Right lobe of liver (tissue), 6 donors: ENCODE data around the gene KIF5C. TPM values are rescaled to one million over a fixed set of nuclear protein-coding genes. Genes with fewer than 3 reads are reported as not detected.

Experiments
- ATAC-seq, 4 donors: fragments of 200-7000 bp; cut with Tn5 transposase; one replicate each; pipeline ENCODE4 v1.9.1; 2020; ENCODE audit warnings: mild to moderate bottlenecking in 4 of 4, moderate library complexity in 4 of 4
- DNase-seq, 3 donors: peaks; one replicate each; pipeline ENCODE4 v3.0.0-alpha.2; 2020
- H3K27ac ChIP-seq, 3 donors: fragments of 200-600 bp; one replicate each; pipeline ENCODE4 v1.8.0; 2022
- H3K27me3 ChIP-seq, 2 donors: fragments of 200-600 bp; one replicate each; pipeline ENCODE4 v1.8.0; 2022
- H3K36me3 ChIP-seq, 4 donors: fragments of 200-600 bp; sonication (generic) in 1 of 4; one replicate each; pipeline versions ENCODE4 v1.5.1 to v1.8.0; 2017 to 2022; ENCODE audit warnings: control low read depth in 1 of 4
- H3K4me1 ChIP-seq, 4 donors: fragments of 200-600 bp; sonication (generic) in 1 of 4; one replicate each; pipeline versions ENCODE4 v1.5.1 to v1.8.0; 2017 to 2022; ENCODE audit warnings: control low read depth in 1 of 4
- H3K4me3 ChIP-seq, 3 donors: fragments of 200-600 bp; one replicate each; pipeline ENCODE4 v1.8.0; 2022
- H3K9me3 ChIP-seq, 4 donors: fragments of 200-600 bp; sonication (generic) in 1 of 4; one replicate each; pipeline versions ENCODE4 v1.5.1 to v1.8.0; 2017 to 2022; ENCODE audit warnings: control low read depth in 1 of 4
- POLR2A ChIP-seq: fragments of 450-650 bp; IDR thresholded peaks from one replicate; pipeline ENCODE4 v1.6.1; 2017; ENCODE audit warnings: antibody characterized with exemption, mild to moderate bottlenecking
- whole genome bisulfite sequencing: methylation state at CpG from one replicate; pipeline ENCODE4 v1.1.6; 2018; ENCODE audit warnings: low coverage, low lambda C conversion rate; ENCODE audit not compliant: insufficient coverage; ENCODE audit errors: missing lambda C conversion rate; 5-methylcytosine and 5-hydroxymethylcytosine counted together
- intact Hi-C, 2 donors: fragments of 100-400 bp; cut with DNase I; formaldehyde crosslinking; loops; one replicate each; pipeline versions ENCODE4 v1.11.2 to v1.14.1; 2022
- total RNA-seq, 6 experiments: library from RNA; depleted of rRNA in 2 of 6; stranded (reverse); fragments of >200 nt in 2 of 6; fragmentation: NEBNext Ultra II Directional in 3 of 6; extraction: Animal tissue kit (Norgen Biotek cat#: 25700) in 3 of 6; gene quantifications; one replicate each; pipeline versions ENCODE4 v1.1.0 to v1.2.4, GENCODE V29; 2016 to 2023
- TF ChIP-seq, protein P1 (sequence below), 4 donors: fragments of 200-600 bp in 3 of 4; fragments of 450-650 bp in 1 of 4; IDR thresholded peaks; one replicate each; pipeline versions ENCODE4 v1.5.1 to v1.8.0; 2016 to 2022; ENCODE audit warnings: antibody characterized with exemption in 4 of 4, mild to moderate bottlenecking in 2 of 4
- donor health status: DM: no; HTN: yes; CAD: no.
- donor health status: DM: no; HTN: no; CAD: no.
- donor health status: DM: no; HTN: no; CAD: no.
- donor health status: DM: no; HTN: yes; CAD: no.
- donor health status: DM: no; HTN: yes; CAD: no.

KIF5C gene
- total RNA-seq, 6 experiments from 2014 or later: 0.07 to 1.1 (median 0.34) TPM

DNA sequence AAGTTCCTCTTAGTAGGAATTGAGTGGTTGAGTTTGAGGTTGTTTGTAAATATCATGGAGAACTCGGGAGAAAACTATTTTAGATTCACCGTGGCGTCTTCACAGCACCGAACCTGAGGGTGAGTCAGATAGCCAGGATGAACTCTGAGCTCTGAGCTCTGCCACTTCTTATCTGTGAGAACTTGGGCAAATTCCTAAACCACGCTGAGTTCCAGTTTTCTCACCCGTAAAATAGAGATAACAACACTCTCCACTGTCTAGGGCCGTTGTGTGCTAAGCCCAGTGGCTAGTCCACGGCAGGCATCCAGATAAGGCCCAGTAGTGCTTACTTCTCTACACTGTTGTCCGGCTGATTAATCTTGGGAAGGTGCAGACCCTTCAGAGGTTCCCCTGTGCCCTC, 7.0 kb downstream of the KIF5C start:
- Histone ChIP-seq H3K9me3 (no peaks in the 10 kb centered on the region), H3K4me3 (no peak overlapping the region), H3K27ac (no peak overlapping the region), H3K4me1 (peaks cover 0 to under 1% (median 0%) of the 10 kb centered on the region in 4 donors), H3K27me3 (no peaks in the 10 kb centered on the region), H3K36me3 (no peaks in the 10 kb centered on the region)
- 44% methylated on average over 6 of the region's 9 CpGs for WGBS
- no peak for DNase-seq
- TF ChIP-seq, protein P1, sequence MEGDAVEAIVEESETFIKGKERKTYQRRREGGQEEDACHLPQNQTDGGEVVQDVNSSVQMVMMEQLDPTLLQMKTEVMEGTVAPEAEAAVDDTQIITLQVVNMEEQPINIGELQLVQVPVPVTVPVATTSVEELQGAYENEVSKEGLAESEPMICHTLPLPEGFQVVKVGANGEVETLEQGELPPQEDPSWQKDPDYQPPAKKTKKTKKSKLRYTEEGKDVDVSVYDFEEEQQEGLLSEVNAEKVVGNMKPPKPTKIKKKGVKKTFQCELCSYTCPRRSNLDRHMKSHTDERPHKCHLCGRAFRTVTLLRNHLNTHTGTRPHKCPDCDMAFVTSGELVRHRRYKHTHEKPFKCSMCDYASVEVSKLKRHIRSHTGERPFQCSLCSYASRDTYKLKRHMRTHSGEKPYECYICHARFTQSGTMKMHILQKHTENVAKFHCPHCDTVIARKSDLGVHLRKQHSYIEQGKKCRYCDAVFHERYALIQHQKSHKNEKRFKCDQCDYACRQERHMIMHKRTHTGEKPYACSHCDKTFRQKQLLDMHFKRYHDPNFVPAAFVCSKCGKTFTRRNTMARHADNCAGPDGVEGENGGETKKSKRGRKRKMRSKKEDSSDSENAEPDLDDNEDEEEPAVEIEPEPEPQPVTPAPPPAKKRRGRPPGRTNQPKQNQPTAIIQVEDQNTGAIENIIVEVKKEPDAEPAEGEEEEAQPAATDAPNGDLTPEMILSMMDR (IDR thresholded peaks at IDR 0.05): no peak
- TF ChIP-seq POLR2A: no peak
- ATAC-seq: no peak
- intact Hi-C loops: no loop called here

DNA sequence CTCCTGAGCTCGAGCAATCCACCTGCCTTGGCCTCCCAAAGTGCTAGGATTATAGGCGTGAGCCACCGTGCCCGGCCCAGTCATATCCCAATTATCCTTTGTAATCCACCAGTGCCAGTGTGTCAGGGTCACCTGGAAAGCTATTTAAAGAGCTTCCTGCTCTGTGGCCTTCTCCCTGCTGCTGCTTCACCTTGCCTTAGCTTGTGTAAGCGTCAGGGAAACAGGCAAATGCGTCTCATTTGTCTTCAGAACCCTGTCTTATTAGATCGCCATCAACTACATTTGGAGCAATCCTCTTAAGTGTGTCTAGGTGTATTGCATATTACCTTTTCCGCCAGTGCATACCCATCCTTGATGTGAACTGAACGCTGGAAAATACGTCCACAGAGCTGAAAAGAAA, 10.2 kb downstream of the KIF5C start:
- WGBS: 70% methylated on average over 9 of the region's 10 CpGs
- Histone ChIP-seq H3K27ac (no peak overlapping the region), H3K36me3 (no peaks in the 10 kb centered on the region), H3K9me3 (no peaks in the 10 kb centered on the region), H3K4me1 (peaks cover 0 to 10% (median 4%) of the 10 kb centered on the region in 4 donors), H3K4me3 (no peak overlapping the region), H3K27me3 (no peaks in the 10 kb centered on the region)
- TF ChIP-seq POLR2A: no peak
- TF ChIP-seq, protein P1 (IDR thresholded peaks at IDR 0.05): no peak
- intact Hi-C loops: no loop called here
- ATAC-seq: no peak
- no peak for DNase-seq

DNA sequence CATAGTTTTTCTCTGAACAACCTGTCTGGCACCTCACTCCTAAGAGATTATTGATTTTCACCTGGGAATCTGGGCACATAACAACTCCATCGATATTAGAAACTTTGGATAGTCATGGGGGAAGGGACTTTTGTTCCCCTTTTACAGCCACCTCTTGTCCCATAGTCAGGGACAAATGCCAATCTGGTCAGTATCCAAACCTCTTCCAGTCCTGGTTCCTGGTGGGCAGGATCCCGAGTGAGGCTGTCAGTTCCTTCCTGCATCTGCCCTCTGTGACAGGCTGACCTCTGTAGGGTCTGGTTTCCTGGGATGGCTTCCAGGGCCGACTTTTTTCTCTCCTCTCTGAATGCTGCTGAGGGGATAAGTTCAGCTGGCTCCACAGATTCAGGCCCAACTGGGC, 11.0 kb downstream of the KIF5C start:
- Histone ChIP-seq H3K4me3 (no peak overlapping the region), H3K27me3 (no peaks in the 10 kb centered on the region), H3K9me3 (no peaks in the 10 kb centered on the region), H3K27ac (no peak overlapping the region), H3K36me3 (no peaks in the 10 kb centered on the region), H3K4me1 (peaks cover 0 to 10% (median 4%) of the 10 kb centered on the region in 4 donors)
- no peak for DNase-seq
- TF ChIP-seq, protein P1 (IDR thresholded peaks at IDR 0.05): no peak
- TF ChIP-seq POLR2A: no peak
- WGBS: 36% methylated on average over 3 of the region's 3 CpGs
- intact Hi-C loops: no loop called here
- no peak for ATAC-seq

DNA sequence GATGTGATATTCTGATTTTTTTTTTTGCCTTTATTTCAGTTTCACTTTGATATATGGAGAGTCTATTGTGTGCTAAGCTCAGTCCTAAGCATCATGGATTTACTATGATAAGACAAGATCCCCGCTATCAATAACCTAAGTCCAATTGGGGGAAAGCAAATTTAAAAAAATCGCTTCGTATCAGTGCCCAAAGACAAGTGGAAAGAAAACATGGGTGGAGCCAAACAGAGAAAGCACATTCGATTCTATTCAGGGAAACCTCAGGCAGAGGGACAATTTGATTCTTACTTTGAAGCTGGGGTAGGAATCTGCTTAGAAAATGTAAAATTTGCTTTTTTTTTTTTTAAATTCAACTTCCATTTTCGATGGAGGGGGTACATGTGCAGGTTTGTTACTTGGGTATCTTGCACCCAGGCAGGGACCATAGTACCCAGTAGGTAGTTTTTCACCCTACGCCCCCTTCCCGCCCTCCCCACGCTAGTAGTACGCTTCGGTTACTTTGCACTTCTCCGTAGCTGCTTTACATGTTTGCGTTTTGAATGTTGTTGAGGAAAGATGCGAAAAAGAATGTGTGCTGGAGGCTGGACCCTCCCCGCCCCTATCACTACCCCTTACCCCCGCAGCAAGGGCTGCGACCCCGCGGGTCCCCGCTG, 12.4 kb downstream of the KIF5C start:
- WGBS: 18% methylated on average over 14 of the region's 19 CpGs
- Histone ChIP-seq H3K4me3 (peak overlapping the region; percentile 13 to 40 (median 32)), H3K27ac (no peak overlapping the region), H3K36me3 (no peaks in the 10 kb centered on the region), H3K4me1 (peaks cover 0 to 10% (median 4%) of the 10 kb centered on the region in 4 donors), H3K27me3 (no peaks in the 10 kb centered on the region), H3K9me3 (peaks cover 0 to 3% (median 0%) of the 10 kb centered on the region in 4 donors)
- intact Hi-C loops: no loop called here
- TF ChIP-seq, protein P1 (IDR thresholded peaks at IDR 0.05): no peak
- ATAC-seq (peak in 2 of 4 donors; percentile 21 to 26), DNase-seq (no peak)
